ENCODE results near the gene PARN.

DNA sequence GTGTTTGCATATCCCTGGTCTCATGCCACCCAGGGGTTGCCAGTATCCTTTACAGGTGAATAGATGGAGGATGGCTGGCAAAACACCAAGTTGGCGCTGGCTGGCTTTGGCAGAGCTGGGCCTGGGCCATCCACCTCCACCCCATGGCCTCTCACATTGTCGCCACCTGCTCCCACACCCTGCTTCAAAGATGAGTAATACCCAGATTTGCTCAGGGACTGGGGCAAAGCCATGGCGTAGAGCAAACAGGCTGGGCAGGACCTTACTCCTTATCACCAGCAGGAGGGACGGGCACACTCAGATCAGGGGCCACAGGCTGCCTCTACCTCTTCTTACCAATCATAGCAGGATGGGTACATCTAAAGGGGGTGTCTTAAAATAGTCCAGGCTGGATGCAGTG, 39.7 kb upstream of the PARN start:
- TF ChIP-seq, protein P1, sequence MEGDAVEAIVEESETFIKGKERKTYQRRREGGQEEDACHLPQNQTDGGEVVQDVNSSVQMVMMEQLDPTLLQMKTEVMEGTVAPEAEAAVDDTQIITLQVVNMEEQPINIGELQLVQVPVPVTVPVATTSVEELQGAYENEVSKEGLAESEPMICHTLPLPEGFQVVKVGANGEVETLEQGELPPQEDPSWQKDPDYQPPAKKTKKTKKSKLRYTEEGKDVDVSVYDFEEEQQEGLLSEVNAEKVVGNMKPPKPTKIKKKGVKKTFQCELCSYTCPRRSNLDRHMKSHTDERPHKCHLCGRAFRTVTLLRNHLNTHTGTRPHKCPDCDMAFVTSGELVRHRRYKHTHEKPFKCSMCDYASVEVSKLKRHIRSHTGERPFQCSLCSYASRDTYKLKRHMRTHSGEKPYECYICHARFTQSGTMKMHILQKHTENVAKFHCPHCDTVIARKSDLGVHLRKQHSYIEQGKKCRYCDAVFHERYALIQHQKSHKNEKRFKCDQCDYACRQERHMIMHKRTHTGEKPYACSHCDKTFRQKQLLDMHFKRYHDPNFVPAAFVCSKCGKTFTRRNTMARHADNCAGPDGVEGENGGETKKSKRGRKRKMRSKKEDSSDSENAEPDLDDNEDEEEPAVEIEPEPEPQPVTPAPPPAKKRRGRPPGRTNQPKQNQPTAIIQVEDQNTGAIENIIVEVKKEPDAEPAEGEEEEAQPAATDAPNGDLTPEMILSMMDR (conservative IDR thresholded peaks at IDR 0.05 in 1 of 2, IDR thresholded peaks at IDR 0.05 in 1 of 2; ENCODE audit: extremely low read depth in 1 of 2, insufficient read depth in 1 of 2, low read depth in 1 of 2, low read length in 2 of 2) = peak in 1 of 2 donors; percentile 3
- TF ChIP-seq EZH2 (IDR thresholded peaks at IDR 0.05; ENCODE audit: borderline replicate concordance, low read length) = no peak

Measured in mammary epithelial cell (primary cell).